ENCODE results near the gene NIPAL1. TPM values are rescaled to one million over a fixed set of nuclear protein-coding genes. Genes with fewer than 3 reads are reported as not detected.
"Not testable (repeated sequence)": the region's sequence is repeated elsewhere in the genome, so short reads cannot be mapped to it uniquely, and the experiment has no call there.

NIPAL1 gene
- 9.2 TPM for total RNA-seq

DNA sequence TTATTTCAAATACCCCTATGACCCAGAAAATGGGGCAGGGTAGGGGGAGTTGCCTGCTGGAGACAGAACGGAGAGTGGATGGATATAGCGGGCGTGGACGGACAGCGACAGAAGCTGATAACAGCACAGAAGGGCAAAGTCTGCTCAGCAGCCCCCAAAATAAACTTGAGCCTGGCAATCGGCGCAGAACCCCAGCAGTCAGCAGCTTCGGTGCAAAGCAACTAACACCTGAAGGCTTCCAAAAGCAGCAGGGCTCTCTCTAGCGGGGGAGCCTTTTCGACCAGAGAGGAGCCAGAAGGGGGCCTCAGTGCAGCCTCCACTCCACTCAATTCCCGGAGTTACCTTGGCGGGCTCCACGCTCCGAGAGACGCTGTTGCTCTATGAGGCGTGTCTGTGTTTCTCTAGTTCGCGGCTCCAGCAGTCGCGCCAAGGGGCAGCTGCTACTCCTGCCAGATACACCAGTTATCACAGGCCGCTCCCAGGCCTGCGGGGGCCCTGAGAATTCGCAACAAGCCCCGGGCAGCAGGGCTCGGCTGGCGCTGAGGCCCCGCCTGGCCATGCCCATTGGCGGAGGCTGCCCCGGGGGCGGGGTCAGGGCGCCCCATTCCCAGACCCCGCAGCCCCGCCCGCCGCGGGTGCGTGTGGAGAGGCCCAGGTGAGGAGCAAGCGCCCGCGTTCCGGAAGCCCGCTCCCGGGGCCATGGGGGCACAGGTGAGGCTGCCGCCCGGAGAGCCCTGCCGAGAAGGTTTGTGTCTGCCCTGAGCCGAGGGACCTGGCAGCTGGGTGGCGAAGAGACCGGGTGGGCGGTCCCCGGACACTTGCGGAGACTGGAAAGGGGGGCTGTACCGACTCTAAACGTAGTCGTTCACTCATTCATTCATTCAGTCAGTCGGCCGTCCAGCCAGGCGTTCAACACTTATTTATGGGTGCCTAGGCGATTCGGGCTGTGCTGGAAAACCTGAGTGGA, at the start of gene NIPAL1, which contains the start of gene CNGA1:
Gene NIPAL1, plus strand, starts transcription at position 632 of the 967 bp plus-strand sequence. Its CDS starts 68 bp downstream, at position 700.
Gene CNGA1, minus strand, starts transcription at position 541 of the 967 bp plus-strand sequence. CDS start 63,992 bp downstream, outside the sequence.
- peak; percentile 74 for DNase-seq (ENCODE audit: low spot score)

DNA sequence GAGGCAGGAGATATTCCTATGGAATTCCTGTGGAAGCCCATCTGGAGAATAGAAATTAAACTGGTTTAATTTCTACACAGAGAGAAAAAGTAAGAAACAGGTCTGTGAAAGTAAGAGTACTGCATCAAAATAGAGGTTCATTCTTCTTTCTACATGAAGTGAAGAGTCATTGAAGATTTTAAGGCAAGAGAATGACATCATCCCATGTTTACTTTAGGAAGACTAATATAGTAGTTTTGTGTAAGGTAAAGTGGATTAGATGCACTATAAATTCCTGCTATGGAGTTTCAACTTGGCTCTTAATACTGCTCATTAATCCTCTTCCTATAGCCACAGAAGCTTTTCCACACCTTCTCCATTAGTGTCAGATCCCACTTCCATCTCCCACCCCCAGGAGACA, 47.7 kb upstream of the NIPAL1 start:
- DNase-seq (ENCODE audit: low spot score), result no peak

DNA sequence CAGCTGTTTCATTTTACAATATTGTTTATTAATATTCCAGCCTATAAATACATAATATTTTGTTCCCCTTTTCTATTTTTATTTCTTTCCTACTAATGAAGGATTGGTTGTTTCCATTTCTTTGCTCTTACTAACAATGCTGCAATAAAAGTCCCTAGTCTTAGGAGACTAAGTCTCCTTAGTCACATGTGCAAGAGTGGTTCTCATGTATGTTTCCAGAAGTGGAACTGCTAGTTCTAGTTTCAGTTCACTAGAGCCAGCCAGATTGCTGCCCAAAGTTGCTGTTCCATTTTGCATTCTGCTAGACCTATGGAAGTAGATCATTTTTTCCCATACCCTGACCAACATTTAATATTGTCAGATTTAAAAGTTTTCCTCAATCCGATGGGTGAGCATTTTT, 44.4 kb upstream of the NIPAL1 start:
- no peak for DNase-seq (ENCODE audit: low spot score)

DNA sequence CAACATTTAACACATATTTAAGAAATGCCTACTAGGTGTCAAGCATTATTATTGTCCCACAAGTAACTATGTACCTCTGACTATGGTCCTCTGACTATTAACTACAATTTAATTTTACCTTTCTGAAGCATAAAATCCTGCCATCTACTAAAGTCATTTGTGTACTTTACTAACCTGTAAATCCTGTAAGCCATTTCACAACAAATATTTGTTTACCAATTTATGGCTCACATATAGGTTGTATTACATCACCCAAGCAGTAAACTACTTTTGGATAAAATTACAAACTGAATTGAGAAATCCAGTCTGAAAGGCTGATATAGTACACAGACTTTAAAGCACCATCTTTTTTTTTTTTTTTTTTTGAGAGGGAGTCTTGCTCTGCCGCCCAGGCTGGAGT, 43.9 kb upstream of the NIPAL1 start:
- no peak for DNase-seq (ENCODE audit: low spot score)

DNA sequence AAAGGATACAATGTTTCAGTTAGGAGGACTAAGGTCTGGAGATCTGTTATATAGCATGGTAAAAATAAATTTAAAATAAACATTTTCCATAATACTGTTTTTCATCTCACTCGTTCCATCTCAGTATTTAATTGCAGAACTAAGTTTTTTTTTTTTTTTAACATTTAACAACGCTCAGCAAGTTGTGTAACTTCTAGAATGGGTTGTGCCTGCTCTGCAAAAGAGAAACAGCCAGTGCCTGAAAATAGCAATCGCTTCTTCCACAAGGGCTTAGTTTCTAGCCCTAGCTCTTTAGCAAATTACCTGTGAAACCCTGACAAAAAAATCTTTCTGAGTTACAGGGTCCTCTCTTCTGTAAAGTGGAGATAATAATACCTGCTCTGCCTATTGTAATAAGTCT, 42.0 kb upstream of the NIPAL1 start:
- no peak for DNase-seq (ENCODE audit: low spot score)

DNA sequence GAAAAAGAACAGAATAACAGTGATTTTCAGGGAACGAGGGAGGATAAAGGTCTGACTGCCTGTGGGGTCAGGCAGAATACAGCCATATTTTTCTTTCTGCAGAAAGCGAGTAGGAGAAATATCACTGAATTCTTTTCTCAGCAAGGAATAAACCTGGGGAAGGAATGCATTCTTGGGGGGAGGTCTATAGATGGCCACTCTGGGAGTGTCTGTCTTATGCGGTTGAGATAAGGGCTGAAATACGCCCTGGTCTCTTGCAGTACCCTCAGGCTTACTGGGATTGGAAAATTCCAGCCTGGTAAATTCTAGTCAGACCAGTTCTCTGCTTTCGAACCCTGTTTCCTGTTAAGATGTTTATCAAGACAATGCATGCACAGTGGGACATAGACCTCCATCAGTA, 26.4 kb upstream of the NIPAL1 start:
- DNase-seq (ENCODE audit: low spot score), result no peak

DNA sequence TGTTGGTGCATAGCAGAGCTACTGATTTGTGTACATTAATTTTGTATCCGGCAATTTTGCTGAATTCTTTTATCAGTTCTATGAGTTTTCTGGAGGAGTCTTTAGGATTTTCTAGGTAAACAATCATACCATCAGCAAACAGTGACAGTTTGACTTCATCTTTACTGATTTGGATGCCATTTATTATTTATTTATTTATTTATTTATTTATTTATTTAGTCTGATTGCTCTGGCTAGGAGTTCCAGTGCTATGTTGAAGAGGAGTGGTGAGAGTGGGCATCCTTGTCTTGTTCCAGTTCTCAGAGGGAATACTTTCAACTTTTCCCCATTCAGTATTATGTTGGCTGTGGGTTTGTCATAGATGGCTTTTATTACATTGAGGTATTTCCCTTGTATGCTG, 24.1 kb upstream of the NIPAL1 start:
- not testable (repeated sequence) for DNase-seq (ENCODE audit: low spot score)

DNA sequence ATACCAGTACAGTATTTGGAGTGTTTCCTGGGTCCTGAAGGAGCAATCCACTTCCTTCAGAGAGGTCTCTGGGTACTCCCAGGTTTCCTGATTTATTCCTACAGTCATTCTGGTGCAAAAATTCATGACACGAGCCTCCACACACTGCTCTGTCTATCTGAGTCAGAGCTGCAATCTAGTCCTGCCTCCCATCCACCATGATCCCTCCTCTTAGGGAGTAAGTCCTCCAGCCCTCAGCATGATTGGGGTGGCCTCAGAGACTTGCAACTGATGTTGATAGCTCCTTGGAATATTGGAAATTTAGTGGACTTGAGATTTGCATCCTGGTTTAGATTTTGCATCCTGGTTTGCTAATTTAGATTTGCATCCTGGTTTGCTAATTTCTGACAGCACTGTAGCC, 20.6 kb upstream of the NIPAL1 start:
- no peak for DNase-seq (ENCODE audit: low spot score)

DNA sequence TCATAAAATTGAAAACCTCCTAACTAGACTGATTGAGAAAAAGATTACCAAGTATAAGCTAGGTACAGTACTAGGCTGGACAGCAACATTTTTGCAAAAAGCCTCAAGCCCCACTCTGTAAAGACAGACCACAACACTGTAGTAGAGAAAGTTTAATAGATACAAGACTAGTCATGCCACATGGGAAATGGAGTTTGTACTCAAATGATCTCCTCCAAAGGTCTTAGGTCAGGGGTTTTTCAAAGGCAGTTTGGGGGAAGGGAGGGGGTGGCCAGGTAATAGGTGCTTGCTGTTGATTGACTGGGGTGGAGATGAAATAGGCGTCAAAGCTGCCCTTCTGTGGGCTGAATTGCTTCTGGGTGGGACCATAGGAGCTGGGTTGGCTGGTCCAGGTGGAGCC, 14.3 kb upstream of the NIPAL1 start:
- no peak for DNase-seq (ENCODE audit: low spot score)

DNA sequence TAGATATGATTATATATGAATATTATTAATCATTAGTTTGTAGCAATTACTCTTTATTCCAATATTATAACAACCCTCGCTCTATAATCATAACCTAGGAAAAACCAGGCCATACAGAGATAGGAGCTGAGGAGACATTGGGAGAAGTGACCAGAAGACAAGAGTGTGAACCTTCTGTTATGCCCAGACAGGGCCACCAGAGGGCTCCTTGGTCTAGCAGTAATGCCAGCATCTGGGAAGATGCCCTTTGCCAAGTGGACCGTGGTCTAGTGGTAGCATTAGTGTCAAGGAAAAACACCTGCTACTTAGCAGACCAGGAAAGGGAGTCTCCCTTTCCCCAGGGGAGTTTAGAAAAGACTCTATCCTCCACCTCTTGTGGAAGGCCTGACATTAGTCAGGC, 13.0 kb upstream of the NIPAL1 start:
- DNase-seq (ENCODE audit: low spot score), result peak; percentile 38

DNA sequence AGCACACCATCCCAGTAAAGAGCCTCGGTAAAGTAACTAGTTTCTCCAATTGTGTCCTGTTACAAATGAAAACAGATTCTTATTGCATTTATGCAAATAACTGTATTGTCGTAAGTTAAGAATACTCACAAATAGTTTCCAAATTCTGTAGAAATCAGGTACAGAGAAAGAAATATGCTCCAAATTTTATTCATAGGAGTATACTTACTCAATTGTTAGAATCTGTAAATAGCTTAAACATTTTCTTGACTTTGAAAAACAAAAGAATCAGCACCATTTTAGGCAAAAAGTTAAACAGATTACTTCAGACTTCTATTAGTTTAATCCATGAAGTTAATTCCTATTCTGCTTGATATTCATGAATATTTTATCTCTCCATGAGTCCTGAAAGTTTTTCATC, 10.8 kb upstream of the NIPAL1 start:
- DNase-seq (ENCODE audit: low spot score), result no peak

DNA sequence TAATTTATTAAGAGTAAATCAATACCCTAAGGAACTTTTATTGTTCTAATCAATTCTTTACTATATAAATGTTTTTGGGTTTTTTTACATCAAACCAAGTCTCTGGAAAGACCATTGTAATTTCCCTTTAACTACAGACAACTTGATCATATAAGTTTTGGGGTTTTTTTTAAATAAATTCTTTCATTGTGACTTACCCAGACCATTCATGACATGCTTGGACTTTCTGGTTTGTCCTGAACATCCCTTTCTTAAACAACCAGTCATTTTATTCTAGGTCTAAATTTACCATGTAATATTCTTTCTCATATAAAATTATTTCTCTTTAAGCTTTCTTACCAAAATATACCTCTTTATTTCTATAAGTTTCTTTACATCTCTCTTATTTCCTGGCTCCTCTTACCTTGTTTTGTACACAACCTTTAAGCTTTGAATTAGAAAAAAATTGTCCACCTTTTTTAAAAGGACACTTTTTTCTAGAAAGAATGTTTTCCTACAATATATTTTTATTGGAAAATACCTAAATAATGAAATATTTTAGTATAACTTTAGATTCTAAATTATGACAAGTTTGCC, 8.5 kb upstream of the NIPAL1 start:
- DNase-seq (ENCODE audit: low spot score), result no peak

DNA sequence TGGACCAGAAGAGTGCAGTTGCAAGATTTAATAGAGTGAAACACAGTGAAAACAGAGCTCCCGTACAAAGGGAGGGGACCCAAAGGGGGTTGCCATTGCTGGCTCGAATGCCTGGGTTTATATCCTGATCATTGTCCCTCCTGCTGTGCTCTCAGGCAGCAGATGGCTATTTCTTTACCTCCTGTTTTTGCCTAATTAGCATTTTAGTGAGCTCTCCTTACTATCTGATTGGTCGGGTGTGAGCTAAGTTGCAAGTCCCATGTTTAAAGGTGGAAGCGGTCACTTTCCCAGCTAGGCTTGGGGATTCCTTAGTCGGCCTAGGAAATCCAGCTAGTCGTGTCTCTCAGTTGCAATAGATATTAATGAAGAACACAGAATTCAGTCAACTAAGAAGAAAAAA, 5.7 kb upstream of the NIPAL1 start:
- DNase-seq (ENCODE audit: low spot score), result not testable (repeated sequence)

DNA sequence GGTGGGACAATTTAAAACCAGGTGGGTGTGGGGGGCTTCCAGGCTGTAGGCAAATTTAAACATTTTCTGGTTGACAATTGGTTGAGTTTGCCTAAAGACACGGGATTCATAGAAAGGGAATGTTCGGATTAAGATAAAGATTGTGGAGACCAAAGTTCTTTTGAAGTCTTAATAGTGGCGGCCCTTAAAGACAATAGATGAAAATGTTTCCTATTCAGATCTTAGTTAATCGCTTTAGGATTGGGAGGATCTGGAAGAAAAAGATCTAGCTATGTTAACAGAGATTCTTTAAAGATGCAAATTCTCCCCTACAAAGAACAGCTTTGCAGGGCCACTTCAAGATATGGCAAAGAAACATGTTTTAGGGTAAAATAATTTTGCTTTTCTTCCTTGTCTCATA, 4.8 kb upstream of the NIPAL1 start:
- no peak for DNase-seq (ENCODE audit: low spot score)

DNA sequence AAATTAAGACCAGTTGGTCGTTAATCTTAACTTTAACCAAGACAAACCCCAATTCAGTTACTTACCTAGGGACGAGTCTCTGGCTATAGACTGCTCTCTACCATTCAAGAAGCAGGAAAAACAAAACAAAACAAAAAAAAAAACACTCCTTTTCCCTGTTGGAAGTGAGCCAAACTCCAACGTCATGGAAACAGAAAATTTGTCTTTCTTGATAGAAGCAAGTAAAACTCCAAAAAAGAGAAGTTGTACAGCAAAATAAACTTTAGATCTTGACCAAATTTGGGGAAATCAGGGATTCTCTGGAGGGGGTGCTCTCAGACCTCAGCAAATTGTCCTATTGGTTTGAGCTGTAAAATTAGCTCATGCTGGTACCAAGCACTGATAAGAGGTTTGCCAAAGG, 3.7 kb upstream of the NIPAL1 start:
- DNase-seq (ENCODE audit: low spot score), result no peak

DNA sequence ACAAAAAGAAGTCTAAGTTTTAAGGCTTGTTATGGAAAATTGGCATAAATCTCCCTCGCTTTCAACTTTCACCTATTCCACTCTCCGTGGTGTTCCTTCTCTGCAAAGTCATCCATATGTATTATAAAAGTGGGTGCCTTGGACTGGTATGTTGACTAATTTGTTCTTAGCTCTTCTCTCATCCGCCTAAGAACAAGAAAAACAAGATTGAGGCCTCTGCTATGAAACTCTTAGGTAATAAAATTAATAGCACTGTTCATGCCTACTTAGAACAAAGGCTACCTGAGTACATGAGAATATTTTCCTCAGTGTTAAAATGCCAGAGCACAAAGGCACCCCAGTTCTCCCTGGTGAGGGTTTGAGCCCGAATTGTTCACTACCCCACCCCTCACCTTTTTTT, 1.4 kb upstream of the NIPAL1 start:
- DNase-seq (ENCODE audit: low spot score), result no peak

DNA sequence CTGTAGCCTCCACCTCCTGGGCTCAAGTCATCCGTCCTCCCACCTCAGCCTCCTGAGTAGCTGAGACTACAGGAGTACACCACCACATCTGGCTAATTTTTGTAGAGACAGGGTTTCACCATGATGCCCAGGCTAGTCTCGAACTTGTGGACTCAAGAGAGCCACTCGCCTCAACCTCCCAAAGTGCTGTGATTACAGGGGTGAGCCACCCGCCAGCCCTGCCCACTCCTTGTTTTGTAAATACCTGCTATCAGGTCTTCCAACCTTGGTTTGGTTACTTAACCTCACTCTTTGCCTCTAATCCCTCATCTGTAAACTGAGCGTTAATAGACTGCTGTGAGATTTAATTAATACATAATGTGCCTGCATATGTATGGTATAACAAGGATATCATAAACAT, 894 bp upstream of the NIPAL1 start:
- no peak for DNase-seq (ENCODE audit: low spot score)

DNA sequence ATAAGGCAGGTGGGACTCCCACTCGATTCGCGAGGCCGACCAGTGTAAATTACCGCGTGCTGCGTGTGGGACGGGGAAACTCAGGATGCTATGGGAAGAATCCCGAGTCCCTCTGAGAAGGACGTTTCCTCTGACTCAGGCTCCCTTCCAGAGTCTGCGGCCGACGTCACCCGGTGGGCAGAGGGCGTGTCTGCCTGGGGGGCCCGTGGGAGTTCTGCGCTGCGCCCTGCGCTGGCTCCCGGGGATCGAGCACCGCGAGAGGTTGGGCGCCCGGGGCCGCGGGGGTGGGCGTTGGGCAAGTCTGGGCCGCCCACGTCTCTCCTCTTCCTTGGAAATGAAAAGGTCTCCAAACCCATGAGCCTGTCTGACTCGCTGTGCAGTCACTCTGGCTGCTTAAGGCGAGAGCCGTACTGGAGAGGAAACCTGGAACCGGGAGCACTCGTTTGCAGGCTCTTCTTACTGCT, 568 bp downstream of the NIPAL1 start:
- DNase-seq (ENCODE audit: low spot score), result no peak

DNA sequence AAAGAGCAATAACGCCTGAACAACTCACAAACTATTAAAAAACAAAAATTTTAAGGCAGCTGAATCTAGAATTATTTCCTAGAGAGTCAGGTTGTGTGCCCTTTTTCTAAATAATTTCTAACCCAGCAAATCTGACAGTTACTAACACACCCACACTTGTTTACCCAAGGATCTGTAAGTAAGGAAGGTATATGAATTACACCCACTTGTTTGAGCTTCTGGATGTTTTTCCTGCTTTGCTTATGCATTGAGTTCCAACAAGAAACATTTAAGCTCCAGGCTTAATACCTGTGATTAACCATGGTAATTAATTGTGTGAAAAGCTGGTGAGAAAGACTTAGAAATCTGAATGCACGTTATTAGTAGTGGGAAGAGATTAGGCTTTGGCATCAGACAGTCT, 1.5 kb downstream of the NIPAL1 start:
- DNase-seq (ENCODE audit: low spot score), result no peak

DNA sequence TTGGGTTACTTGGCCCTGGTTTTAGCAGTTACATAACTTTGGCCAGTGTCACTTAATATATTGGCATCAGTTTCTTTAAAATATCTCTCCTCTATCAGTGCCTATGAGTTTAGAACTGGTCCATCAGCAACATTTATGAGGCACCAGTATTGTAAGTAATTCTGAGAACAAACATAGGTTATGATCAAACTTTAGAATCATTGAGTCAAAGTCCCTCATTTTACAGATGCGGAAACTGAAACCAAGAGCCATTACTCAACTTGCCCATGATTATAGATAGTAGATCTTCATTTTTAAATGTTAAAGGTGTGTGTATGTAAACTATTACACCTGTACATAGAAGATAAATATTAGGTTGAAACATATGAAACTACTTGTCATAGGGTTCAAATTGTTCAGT, 4.5 kb downstream of the NIPAL1 start:
- DNase-seq (ENCODE audit: low spot score), result no peak

DNA sequence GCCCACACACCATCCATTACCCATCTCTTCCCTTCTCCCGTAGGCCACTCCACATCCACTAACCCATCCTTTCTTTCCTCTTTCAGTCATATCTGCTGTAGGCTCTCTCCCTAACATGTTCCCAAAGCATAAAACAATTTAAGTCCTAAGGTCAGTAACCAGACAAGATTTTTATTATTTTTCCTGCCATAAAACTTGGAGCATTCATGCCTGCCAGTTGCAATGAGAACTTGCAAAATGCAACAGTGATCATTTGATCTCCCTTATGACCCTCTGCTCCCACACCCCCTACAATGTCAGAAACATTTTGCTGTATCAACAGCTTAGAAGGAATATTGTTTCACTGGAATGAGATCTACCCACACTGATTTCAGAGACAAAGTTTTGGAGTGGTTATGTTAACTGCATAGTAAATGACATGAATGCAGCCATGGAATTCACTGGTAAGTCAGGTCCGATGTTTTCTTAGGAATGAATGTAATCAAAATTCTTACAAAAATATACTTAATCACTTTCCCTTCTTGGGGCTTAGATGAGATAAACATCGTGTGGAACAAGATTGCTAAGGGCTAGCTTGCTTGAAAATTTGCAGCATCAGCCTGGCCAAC, 5.7 kb downstream of the NIPAL1 start:
- no peak for DNase-seq (ENCODE audit: low spot score)

DNA sequence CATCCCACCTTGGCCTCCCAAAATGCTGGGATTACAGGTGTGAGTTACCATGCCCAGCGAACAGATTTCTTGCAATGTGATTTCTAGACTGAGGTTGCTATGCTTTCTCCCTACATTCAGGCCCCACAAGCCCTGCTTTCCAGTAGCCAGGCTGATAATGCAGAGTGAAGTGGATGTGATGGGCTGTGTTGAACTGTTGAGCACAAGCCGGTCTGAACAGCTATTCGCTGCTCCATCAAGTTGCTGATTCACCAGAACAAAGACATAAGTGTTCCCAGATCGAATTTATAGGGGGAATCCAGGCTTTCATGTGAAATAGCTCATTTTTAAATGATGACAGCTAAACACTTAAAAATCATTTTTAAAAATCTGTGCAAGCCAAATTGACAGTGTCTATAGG, 8.0 kb downstream of the NIPAL1 start:
- no peak for DNase-seq (ENCODE audit: low spot score)

DNA sequence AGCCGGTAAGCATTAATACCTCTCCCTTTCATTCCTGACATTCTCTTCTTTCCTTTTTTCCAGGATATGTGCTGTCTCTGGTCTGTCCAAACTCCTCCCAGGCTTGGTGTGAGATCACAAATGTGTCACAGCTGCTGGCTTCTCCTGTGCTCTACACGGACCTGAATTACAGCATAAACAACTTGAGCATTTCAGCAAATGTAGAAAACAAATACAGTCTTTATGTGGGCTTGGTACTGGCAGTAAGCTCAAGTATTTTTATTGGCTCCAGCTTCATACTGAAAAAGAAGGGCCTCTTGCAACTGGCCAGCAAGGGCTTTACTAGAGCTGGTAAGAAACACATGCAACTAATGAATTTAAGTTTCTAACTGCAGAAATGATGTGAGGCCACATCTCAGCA, 8.4 kb downstream of the NIPAL1 start:
- no peak for DNase-seq (ENCODE audit: low spot score)
